Hematopoietic multipotent progenitor cell (in vitro differentiated cells): ENCODE results near the gene CNFN. TPM values are rescaled to one million over a fixed set of nuclear protein-coding genes. Genes with fewer than 3 reads are reported as not detected.

ENCODE experiments used
- DNase-seq, 3 donors: peaks; one replicate each; pipeline ENCODE4 v3.0.0-alpha.2; 2011 to 2015; ENCODE audit warnings: low read depth in 2 of 3, low spot score in 2 of 3
- total RNA-seq: library from RNA; depleted of rRNA; stranded (reverse); fragments of >200 nt; gene quantifications from one replicate; pipeline ENCODE4 v1.2.3, GENCODE V29; 2012

CNFN gene
- total RNA-seq, 1 donor: 1.1 TPM

GRCh38 chr19:42376177-42376555 is 13.9 kb downstream of the CNFN start:
- no peak for DNase-seq

- no peak for DNase-seq
Observed at GRCh38 chr19:42375415-42376176, 14.5 kb downstream of the CNFN start.

GRCh38 chr19:42374826-42375376 is 15.2 kb downstream of the CNFN start:
- DNase-seq: no peak

DNA sequence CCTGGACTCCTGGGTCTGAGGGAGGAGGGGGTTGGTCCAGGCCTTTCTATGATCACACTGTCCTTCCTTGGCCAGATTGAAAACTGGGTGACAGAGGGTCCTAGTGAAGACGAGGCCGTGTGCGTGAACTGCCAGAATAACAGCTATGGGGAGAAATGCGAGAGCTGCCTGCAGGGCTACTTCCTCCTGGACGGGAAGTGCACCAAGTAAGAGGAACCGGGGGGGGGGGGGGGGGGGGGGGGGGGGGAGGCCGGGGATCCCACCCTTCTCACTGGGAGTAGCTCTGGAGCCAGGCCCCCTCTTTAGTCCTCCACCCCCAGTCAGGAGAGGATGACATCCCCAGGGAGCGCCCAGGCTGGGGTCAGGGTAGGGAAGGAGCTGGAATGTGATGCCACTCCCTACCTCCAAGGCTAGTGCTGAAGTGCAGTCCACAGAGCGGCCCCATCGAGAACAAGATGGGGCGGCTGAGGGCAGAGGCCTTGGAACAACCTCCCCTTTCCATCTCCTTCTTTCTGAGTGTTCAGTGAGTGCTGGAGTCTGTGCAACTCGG is 19.4 kb downstream of the CNFN start:
- DNase-seq: peak in 1 of 3 donors; percentile 36

- DNase-seq: no peak
Observed at GRCh38 chr19:42370068-42370520, 20.0 kb downstream of the CNFN start.

GRCh38 chr19:42369433-42370067 is 20.5 kb downstream of the CNFN start:
- no peak for DNase-seq

GRCh38 chr19:42368765-42369164 is 21.3 kb downstream of the CNFN start:
- no peak for DNase-seq

- DNase-seq: no peak
Observed at GRCh38 chr19:42368360-42368759, 21.7 kb downstream of the CNFN start.

GRCh38 chr19:42367929-42368328 is 22.2 kb downstream of the CNFN start:
- no peak for DNase-seq

DNA sequence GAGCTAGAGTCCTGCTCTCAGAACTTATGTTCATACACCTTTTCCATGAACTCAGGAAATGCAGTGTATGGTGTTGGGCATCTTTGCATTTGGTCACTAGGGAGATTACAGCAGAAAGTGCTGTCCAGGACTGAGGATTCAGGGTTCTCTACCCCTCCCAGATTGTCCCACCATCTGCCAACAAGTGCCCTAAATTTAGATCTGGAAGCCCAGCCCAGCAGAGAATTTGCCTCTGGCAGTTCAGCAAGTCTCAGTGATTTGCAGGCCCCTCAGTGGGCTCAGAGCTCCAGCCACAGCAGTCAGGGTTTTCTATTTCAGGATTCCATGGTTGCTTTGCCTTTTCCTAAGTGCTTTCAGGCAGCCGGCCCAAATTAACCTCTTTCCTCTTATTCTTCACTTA is 23.4 kb downstream of the CNFN start:
- DNase-seq: no peak

DNA sequence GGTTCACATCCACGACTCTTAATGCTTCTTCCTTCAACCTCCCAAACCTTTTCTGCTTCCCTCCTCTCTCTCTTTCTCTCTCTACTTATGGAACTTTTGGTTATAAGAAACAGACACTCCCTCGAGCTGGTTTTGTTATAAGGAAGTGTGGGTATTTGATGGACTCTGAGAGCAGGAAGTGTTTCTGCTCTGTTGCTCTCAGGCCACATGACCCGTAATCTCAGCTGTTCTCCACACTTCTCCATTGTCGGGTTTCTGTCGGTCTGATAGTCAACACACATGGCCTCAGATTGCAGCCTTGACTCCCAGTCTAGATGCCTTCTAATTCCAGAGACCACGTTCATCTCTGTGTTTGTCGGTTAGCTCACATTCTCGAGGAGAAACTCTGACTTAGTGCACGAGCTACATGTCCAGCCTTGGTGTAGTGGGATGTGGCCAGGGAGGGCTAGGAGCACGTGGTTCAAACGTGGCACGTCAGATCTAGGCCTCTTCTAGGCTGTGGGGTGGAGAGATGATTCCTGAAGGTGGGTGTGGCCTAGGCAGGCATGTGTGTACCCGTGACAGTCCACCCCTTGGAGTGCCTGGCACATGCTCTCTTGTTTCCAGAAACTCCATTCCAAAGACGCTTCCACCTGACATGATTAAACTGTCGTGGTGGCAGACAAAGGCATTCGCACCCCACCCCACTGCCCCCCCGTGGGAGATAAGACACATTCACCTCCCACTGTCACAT is 26.3 kb downstream of the CNFN start:
- no peak for DNase-seq

GRCh38 chr19:42362891-42363440 is 27.1 kb downstream of the CNFN start:
- DNase-seq: no peak

- no peak for DNase-seq
Observed at GRCh38 chr19:42362342-42362741, 27.8 kb downstream of the CNFN start.

DNA sequence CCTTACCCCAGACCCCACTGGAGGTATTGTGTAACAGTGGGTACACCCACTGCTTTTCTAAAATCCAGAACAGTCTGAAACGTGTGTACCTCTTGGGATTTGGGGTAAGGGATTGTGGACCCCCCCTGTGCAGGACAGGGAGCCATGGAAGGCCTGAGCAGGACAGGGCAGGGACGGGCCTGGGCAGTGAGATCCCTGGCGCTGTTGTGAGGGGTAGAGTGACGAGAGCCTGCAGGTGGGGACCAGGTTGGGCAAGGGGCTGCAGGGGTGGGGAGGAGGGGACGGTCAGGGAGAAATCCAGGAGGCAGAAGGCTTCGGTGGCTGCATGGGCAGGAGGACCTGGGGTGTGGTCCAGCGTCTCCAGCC is 28.6 kb downstream of the CNFN start:
- DNase-seq: no peak

- DNase-seq: peak in 1 of 3 donors; percentile 14
Observed at GRCh38 chr19:42360787-42361544, 29.1 kb downstream of the CNFN start.

- no peak for DNase-seq
Observed at GRCh38 chr19:42357290-42357689, 32.8 kb downstream of the CNFN start.

- DNase-seq: no peak
Observed at GRCh38 chr19:42356686-42357085, 33.4 kb downstream of the CNFN start.

DNA sequence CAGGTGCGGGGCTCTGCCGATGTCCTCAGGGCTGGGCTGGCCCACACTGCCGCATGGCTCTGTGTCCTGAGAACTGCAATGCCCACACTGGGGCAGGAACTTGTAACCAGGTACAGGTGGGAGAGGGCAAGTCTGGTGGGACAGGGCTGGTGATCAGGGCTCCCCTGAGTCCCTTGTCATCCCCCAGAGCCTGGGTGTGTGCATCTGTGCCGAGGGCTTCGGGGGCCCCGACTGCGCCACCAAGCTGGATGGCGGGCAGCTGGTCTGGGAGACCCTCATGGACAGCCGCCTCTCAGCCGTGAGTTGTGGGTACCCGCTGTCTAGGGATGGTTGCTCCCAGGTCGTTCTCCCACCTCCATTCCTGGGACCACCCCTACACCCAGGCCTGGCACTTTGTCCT is 34.2 kb downstream of the CNFN start:
- no peak for DNase-seq

DNA sequence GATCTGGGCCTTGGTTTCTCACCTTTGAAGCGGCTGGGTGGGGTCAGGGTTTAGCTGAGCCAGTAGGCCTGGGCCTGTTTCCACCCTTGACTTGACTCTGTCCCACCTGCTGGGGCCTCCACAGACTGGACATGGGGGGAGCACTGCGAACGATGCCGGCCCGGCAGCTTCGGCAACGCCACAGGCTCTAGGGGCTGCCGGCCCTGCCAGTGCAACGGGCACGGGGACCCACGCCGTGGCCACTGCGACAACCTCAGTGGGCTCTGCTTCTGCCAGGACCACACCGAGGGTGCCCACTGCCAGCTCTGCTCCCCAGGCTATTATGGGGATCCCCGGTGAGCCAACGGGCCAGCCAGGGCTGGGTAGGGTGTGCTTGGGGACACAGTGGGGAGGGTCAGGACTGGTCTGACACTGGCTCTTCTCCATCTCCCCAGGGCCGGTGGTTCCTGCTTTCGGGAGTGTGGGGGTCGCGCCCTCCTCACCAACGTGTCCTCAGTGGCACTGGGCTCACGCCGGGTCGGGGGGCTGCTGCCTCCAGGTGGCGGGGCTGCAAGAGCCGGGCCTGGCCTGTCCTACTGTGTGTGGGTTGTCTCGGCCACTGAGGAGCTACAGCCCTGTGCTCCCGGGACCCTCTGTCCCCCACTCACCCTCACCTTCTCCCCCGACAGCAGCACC is 36.6 kb downstream of the CNFN start:
- DNase-seq: no peak
